K562 (cell line): ENCODE results near the gene FZD1. TPM values are rescaled to one million over a fixed set of nuclear protein-coding genes. Genes with fewer than 3 reads are reported as not detected.

Source experiments
- ATAC-seq: fragments of 200-7000 bp; cut with Tn5 transposase; 3 replicates; pipeline ENCODE4 v1.9.1; 2020; ENCODE audit warnings: moderate library complexity
- BruUV-seq: library from RNA; stranded (reverse); fragments of 400-500 nt; replicated peaks from 2 replicates; lab custom pipeline; 2021; lab: Mats Ljungman, UMichigan
- CTCF ChIA-PET: fragments of 300-600 bp; formaldehyde crosslinking; extraction: SDS; loops from one replicate; lab custom pipeline; 2021; ENCODE audit warnings: low intra/inter-chr PET ratio; lab: Yijun Ruan, JAX
- POLR2A ChIA-PET: fragments of 300-600, 350-650 bp; sonication (Branson Sonifier 250); formaldehyde crosslinking; extraction: SDS; loops from one replicate; lab custom pipeline; 2021; ENCODE audit warnings: antibody characterized with exemption, inconsistent platforms; lab: Yijun Ruan, JAX
- DNase-seq, 4 experiments: peaks; one replicate each; pipeline versions ENCODE4 v3.0.0 to v3.0.0-alpha.2; 2011 to 2018; ENCODE audit warnings: low spot score in 3 of 4, mixed read lengths in 3 of 4; ENCODE audit errors: extremely low read depth in 1 of 4
- FAIRE-seq: peaks from 2 replicates; lab custom pipeline; 2011; peaks lifted over from hg19 to GRCh38; lab: Jason Lieb, UNC
- H2AFZ ChIP-seq: 2 replicates; pipeline ENCODE4 v1.6.0; 2011; ENCODE audit warnings: low read depth, low read length, control low read depth, inconsistent platforms
- H3K27ac ChIP-seq: fragments of 200-600 bp; 3 replicates; pipeline ENCODE4 v1.8.0; 2011; ENCODE audit warnings: low read depth, mild to moderate bottlenecking, control low read depth, inconsistent platforms, low read length, moderate library complexity, mixed read lengths; ENCODE audit errors: extremely low read depth
- H3K27me3 ChIP-seq, 2 experiments: fragments of 300-600 bp in 1 of 2; 2 replicates in 1 of 2; 3 replicates in 1 of 2; pipeline versions ENCODE4 v1.6.0 to v1.8.0; 2011; ENCODE audit warnings: inconsistent platforms in 2 of 2, low read length in 2 of 2, mild to moderate bottlenecking in 1 of 2, mixed read lengths in 1 of 2, moderate library complexity in 1 of 2; ENCODE audit not compliant: control insufficient read depth in 2 of 2, insufficient read depth in 2 of 2
- H3K36me3 ChIP-seq: fragments of 300-600 bp; 3 replicates; pipeline ENCODE4 v1.8.0; 2011; ENCODE audit warnings: mild to moderate bottlenecking, low read length, inconsistent platforms; ENCODE audit not compliant: control insufficient read depth, insufficient read depth
- H3K4me1 ChIP-seq, 2 experiments: fragments of 200-600 bp in 1 of 2; replicated peaks in 1 of 2; 2 replicates in 1 of 2; 3 replicates in 1 of 2; pipeline versions ENCODE4 v1.5.1 to v1.8.0; 2011; ENCODE audit warnings: inconsistent platforms in 2 of 2, low read length in 2 of 2, mild to moderate bottlenecking in 1 of 2, mixed read lengths in 1 of 2, moderate library complexity in 1 of 2; ENCODE audit not compliant: control insufficient read depth in 2 of 2, insufficient read depth in 2 of 2
- H3K4me2 ChIP-seq: 2 replicates; pipeline ENCODE4 v1.6.1; 2011; ENCODE audit warnings: low read length, control low read depth, inconsistent platforms, mixed read lengths; ENCODE audit not compliant: insufficient read depth
- H3K4me3 ChIP-seq: fragments of 200-600 bp; sonication (generic), shearing (Covaris generic); 2 replicates; pipeline ENCODE4 v1.5.1; 2016; ENCODE audit warnings: control low read depth, inconsistent platforms
- H3K79me2 ChIP-seq: fragments of 200-600 bp; 3 replicates; pipeline ENCODE4 v1.8.0; 2011; ENCODE audit warnings: low read length, inconsistent platforms; ENCODE audit not compliant: control insufficient read depth, insufficient read depth
- H3K9ac ChIP-seq, 2 experiments: 2 replicates each; pipeline versions ENCODE4 v1.6.0 to v1.6.1; 2011; ENCODE audit warnings: low read depth in 2 of 2, low read length in 2 of 2, control low read depth in 1 of 2, inconsistent platforms in 1 of 2, mild to moderate bottlenecking in 1 of 2, mixed read lengths in 1 of 2; ENCODE audit not compliant: insufficient read depth in 1 of 2
- H3K9me1 ChIP-seq: one replicate; pipeline ENCODE4 v1.6.0; 2011; ENCODE audit warnings: inconsistent platforms, mild to moderate bottlenecking, low read length, moderate library complexity; ENCODE audit not compliant: control insufficient read depth, insufficient read depth
- H3K9me3 ChIP-seq: replicated peaks from 2 replicates; pipeline ENCODE4 v1.5.1; 2011; ENCODE audit warnings: low read depth, low read length, inconsistent platforms; ENCODE audit not compliant: control insufficient read depth, insufficient read depth
- H4K20me1 ChIP-seq: replicated peaks from 2 replicates; pipeline ENCODE4 v1.6.1; 2011; ENCODE audit warnings: low read length, inconsistent platforms, mixed read lengths; ENCODE audit not compliant: control insufficient read depth, insufficient read depth
- ETV1 ChIP-seq: fragments of 450-650 bp; conservative IDR thresholded peaks from 2 replicates; pipeline ENCODE4 v1.6.1; 2016; ENCODE audit warnings: missing genetic modification characterization, control low read depth, low read depth, missing compliant biosample characterization
- HMG20A ChIP-seq: fragments of 450-650 bp; formaldehyde crosslinking; conservative IDR thresholded peaks from 2 replicates; pipeline ENCODE4 v1.4.0; 2020; ENCODE audit warnings: mild to moderate bottlenecking, mixed read lengths
- HNRNPH1 ChIP-seq: fragments of 200-400 bp; formaldehyde crosslinking; optimal IDR thresholded peaks from 2 replicates; pipeline ENCODE3; 2017; ENCODE audit warnings: low read depth, mild to moderate bottlenecking, low read length, moderate library complexity
- NFIC ChIP-seq: fragments of 450-650 bp; IDR thresholded peaks from 2 replicates; pipeline ENCODE4 v1.6.1; 2017; ENCODE audit warnings: mild to moderate bottlenecking, inconsistent platforms
- PHB2 ChIP-seq: fragments of 450-650 bp; IDR thresholded peaks from 2 replicates; pipeline ENCODE4 v1.6.1; 2017; ENCODE audit warnings: low read depth
- SETDB1 ChIP-seq: IDR thresholded peaks from one replicate; pipeline ENCODE4 v1.6.1; 2012; ENCODE audit warnings: low read length, control low read depth, inconsistent platforms
- SIN3A ChIP-seq, 2 experiments: fragments of 150-350 bp in 1 of 2; IDR thresholded peaks; 2 replicates each; pipeline ENCODE4 v1.6.1; 2011 to 2016; ENCODE audit warnings: borderline replicate concordance in 2 of 2, low read depth in 2 of 2, low read length in 2 of 2, mild to moderate bottlenecking in 2 of 2, moderate library complexity in 2 of 2; ENCODE audit not compliant: control insufficient read depth in 1 of 2
- SUPT5H ChIP-seq: fragments of 450-650 bp; IDR thresholded peaks from 2 replicates; pipeline ENCODE4 v1.6.1; 2016
- ZNF699 ChIP-seq: fragments of 250-450 bp; sonication (Bioruptor Pico); IDR thresholded peaks from 2 replicates; pipeline ENCODE4 v1.8.0; 2021; ENCODE audit warnings: mild to moderate bottlenecking, moderate library complexity; ENCODE audit not compliant: insufficient replicate concordance
- ZNF76 ChIP-seq: fragments of 250-450 bp; sonication (Bioruptor Pico); IDR thresholded peaks from 2 replicates; pipeline ENCODE4 v1.4.0; 2020; ENCODE audit warnings: mild to moderate bottlenecking, moderate library complexity, borderline replicate concordance
- WGBS: fragments of 100-300 bp; shearing (Covaris generic); methylation state at CpG from one replicate; pipeline ENCODE4 v1.1.6; 2016; ENCODE audit warnings: low coverage, mixed read lengths; ENCODE audit not compliant: insufficient coverage; ENCODE audit errors: missing lambda C conversion rate; 5-methylcytosine and 5-hydroxymethylcytosine counted together
- in situ Hi-C: fragments of 300-500 bp; cut with MboI; formaldehyde crosslinking; loops from 4 replicates; pipeline ENCODE4 v1.15.0; 2018; ENCODE audit warnings: inconsistent platforms, mixed read lengths
- intact Hi-C: fragments of 100-400 bp; cut with micrococcal nuclease; formaldehyde crosslinking; loops from 2 replicates; pipeline ENCODE4 v1.14.2; 2022
- polyA plus RNA-seq, 8 experiments: library from polyadenylated mRNA; depleted of rRNA in 4 of 8; stranded (reverse) in 5 of 8; unstranded in 3 of 8; fragments of >200 nt; fragmentation: Nextera tagmentation in 2 of 8; fragmentation: Illumina TruSeq in 1 of 8; extraction: Ambion mirVana in 2 of 8; extraction: Trizol in 1 of 8; gene quantifications; 2 replicates each; pipeline versions ENCODE4 v1.2.1 to v1.2.3, GENCODE V29; 2011 to 2014; ENCODE audit warnings: inconsistent platforms in 1 of 8, missing spikeins in 1 of 8
- total RNA-seq, 7 experiments: library from RNA; depleted of rRNA in 6 of 7; stranded (reverse); fragments of >200 nt in 6 of 7; fragmentation: Illumina TruSeq in 2 of 7; extraction: Trizol in 2 of 7; gene quantifications; 2 replicates each; pipeline versions ENCODE4 v1.2.1 to v1.2.3, GENCODE V29; 2011 to 2021; ENCODE audit warnings: low replicate concordance in 1 of 7
- TF ChIP-seq, protein P1 (sequence below): fragments of 250-450 bp; sonication (Bioruptor Pico); IDR thresholded peaks from 2 replicates; pipeline ENCODE4 v1.8.0; 2022; ENCODE audit warnings: moderate library complexity, mild to moderate bottlenecking, inconsistent platforms

The FZD1 gene
- total and polyA plus RNA-seq, 9 of the 15 experiments (the other 6 are each of a cell fraction or from before 2014, with no cell fraction given): 0.25 to 5.1 (median 1.8) TPM

DNA sequence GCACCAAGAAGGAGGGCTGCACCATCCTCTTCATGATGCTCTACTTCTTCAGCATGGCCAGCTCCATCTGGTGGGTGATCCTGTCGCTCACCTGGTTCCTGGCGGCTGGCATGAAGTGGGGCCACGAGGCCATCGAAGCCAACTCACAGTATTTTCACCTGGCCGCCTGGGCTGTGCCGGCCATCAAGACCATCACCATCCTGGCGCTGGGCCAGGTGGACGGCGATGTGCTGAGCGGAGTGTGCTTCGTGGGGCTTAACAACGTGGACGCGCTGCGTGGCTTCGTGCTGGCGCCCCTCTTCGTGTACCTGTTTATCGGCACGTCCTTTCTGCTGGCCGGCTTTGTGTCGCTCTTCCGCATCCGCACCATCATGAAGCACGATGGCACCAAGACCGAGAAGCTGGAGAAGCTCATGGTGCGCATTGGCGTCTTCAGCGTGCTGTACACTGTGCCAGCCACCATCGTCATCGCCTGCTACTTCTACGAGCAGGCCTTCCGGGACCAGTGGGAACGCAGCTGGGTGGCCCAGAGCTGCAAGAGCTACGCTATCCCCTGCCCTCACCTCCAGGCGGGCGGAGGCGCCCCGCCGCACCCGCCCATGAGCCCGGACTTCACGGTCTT lies 1.9 kb downstream of the FZD1 start:
- H3K9me3 ChIP-seq: no peaks in the 10 kb centered on the region
- no peak overlapping the region for H3K27ac ChIP-seq
- BruUV-seq: no TSS peak
- peaks cover 9% of the 10 kb centered on the region; the same call in 2 of the 3 replicates for H3K79me2 ChIP-seq
- H2AFZ ChIP-seq: no peak overlapping the region
- 97% methylated on average over 32 of the region's 43 CpGs for WGBS
- H3K4me2 ChIP-seq: no peak overlapping the region
- no peak for ATAC-seq
- no peaks in the 10 kb centered on the region for H3K36me3 ChIP-seq
- no peak overlapping the region for H3K9ac ChIP-seq
- POLR2A ChIA-PET: interaction anchor here (1.2 kb wide), 1 partner anchor 11 kb away, joined by 3 read pairs; no protein-coding TSS in a partner anchor
- no peaks in the 10 kb centered on the region for H3K9me1 ChIP-seq
- peaks cover 3 to 37% of the 10 kb centered on the region in 2 experiments; a peak in 3 of 5 replicates for H3K4me1 ChIP-seq
- no peak for FAIRE-seq
- no peaks in the 10 kb centered on the region for H3K27me3 ChIP-seq
- in situ Hi-C loops: no loop called here
- CTCF ChIA-PET: no interaction called here
- TF ChIP-seq PHB2 (no peak), HNRNPH1 (no peak), NFIC (peak; percentile 81), ETV1 (tag) (no peak), SETDB1 (no peak)
- no peak for DNase-seq
- intact Hi-C loops: loop anchor here (10.0 kb wide), 1 partner anchor 599 kb away; no protein-coding TSS in a partner anchor
- H4K20me1 ChIP-seq: no peaks in the 10 kb centered on the region
- no peak overlapping the region for H3K4me3 ChIP-seq

DNA sequence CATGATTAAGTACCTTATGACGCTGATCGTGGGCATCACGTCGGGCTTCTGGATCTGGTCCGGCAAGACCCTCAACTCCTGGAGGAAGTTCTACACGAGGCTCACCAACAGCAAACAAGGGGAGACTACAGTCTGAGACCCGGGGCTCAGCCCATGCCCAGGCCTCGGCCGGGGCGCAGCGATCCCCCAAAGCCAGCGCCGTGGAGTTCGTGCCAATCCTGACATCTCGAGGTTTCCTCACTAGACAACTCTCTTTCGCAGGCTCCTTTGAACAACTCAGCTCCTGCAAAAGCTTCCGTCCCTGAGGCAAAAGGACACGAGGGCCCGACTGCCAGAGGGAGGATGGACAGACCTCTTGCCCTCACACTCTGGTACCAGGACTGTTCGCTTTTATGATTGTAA lies 2.5 kb downstream of the FZD1 start:
- no peak overlapping the region for H2AFZ ChIP-seq
- no peak overlapping the region for H3K4me2 ChIP-seq
- H3K27ac ChIP-seq: no peak overlapping the region
- peaks cover 9% of the 10 kb centered on the region; the same call in 2 of the 3 replicates for H3K79me2 ChIP-seq
- no peaks in the 10 kb centered on the region for H3K9me1 ChIP-seq
- FAIRE-seq: no peak
- intact Hi-C loops (loop anchor here (10.0 kb wide), 1 partner anchor 598 kb away; no protein-coding TSS in a partner anchor), in situ Hi-C loops (no loop called here)
- no peak overlapping the region for H3K9ac ChIP-seq
- H3K4me3 ChIP-seq: no peak overlapping the region
- H3K27me3 ChIP-seq: no peaks in the 10 kb centered on the region
- H3K36me3 ChIP-seq: no peaks in the 10 kb centered on the region
- POLR2A ChIA-PET: interaction anchor here (1.2 kb wide), 1 partner anchor 33 kb away, joined by 4 read pairs; no protein-coding TSS in a partner anchor
- peaks cover 3 to 37% of the 10 kb centered on the region in 2 experiments; a peak in 3 of 5 replicates for H3K4me1 ChIP-seq
- CTCF ChIA-PET: no interaction called here
- no peaks in the 10 kb centered on the region for H3K9me3 ChIP-seq
- ATAC-seq: no peak
- WGBS: 96% methylated on average over 20 of the region's 20 CpGs
- no TSS peak for BruUV-seq
- TF ChIP-seq HMG20A (CRISPR knock-in tag) (no peak), SIN3A (IDR thresholded peaks at IDR 0.05; ENCODE audit: borderline replicate concordance in 2 of 2, control insufficient read depth in 1 of 2, low read depth in 2 of 2, low read length in 2 of 2) (no peak), ZNF76 (no peak), SUPT5H (no peak), ZNF699 (CRISPR knock-in tag) (no peak)
- TF ChIP-seq, protein P1, sequence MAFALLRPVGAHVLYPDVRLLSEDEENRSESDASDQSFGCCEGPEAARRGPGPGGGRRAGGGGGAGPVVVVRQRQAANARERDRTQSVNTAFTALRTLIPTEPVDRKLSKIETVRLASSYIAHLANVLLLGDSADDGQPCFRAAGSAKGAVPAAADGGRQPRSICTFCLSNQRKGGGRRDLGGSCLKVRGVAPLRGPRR (CRISPR knock-in tag): no peak
- no peaks in the 10 kb centered on the region for H4K20me1 ChIP-seq
- DNase-seq: no peak
